Melanocyte of skin (primary cell): ENCODE measurements around the gene PIGT. TPM values are rescaled to one million over a fixed set of nuclear protein-coding genes. Genes with fewer than 3 reads are reported as not detected.

Source experiments
- small RNA-seq, 2 donors: library from RNA; depleted of rRNA; stranded (forward); fragments of <200 nt; gene quantifications; one replicate each; pipeline ENCODE3, GENCODE V24; 2012
- total RNA-seq, 2 donors: library from RNA; depleted of rRNA; stranded (reverse); fragments of >200 nt; gene quantifications; 2 replicates each; pipeline ENCODE4 v1.2.3, GENCODE V29; 2012

Gene PIGT
- 10 to 100 TPM; 39.9 to 46.3 TPM for total RNA-seq

GRCh38 chr20:45415822-45416637, at the start of gene PIGT:
Gene PIGT (plus strand): TSS chr20:45416141. CDS start chr20:45416157, 16 bp downstream.

GRCh38 chr20:45378191-45378590, 37.8 kb upstream of the PIGT start, which contains the start of gene TP53TG5:
Gene TP53TG5 (minus strand): TSS chr20:45378325. CDS start chr20:45378236, 89 bp downstream.

DNA sequence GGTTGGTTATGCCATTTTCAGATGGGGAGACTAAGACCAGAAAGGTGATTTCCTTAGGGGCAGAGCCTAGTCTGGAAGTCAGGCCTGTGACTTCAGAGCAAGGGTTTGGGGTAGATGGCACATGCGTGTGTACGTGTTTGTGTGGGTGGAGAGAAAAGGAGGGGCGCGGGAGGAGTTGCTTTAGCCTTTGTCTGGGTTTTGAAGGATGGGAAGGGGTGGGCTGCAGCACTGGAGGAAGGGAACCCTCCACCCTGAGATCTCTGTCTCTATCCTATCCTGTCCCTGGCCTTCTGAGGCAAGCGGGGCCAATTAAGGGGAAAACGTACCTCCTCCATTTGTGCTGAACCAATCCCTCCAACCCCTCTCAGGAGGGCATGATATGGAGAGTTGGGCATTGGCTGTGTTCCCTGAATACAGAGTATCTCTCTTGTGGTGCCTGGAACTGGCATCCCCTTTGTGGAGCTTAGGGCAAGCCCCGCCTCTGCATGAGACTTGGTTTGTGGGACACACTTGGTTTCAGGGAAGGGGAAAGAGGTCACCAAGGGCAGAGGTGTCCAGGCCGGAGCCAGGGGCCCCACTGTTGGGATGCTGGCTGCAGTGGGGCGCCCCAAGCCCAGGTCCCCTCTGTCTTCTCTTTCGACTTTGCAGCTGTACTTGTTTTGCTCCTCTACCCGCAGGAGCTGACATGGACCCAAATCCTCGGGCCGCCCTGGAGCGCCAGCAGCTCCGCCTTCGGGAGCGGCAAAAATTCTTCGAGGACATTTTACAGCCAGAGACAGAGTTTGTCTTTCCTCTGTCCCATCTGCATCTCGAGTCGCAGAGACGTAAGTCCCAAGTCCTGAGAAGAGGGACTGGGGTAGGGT, 7.9 kb upstream of the PIGT start, which contains the start of gene DBNDD2:
TSS of gene DBNDD2 (plus strand) at position 507 of the 863 bp plus-strand sequence. CDS start at position 686, 179 bp downstream.

DNA sequence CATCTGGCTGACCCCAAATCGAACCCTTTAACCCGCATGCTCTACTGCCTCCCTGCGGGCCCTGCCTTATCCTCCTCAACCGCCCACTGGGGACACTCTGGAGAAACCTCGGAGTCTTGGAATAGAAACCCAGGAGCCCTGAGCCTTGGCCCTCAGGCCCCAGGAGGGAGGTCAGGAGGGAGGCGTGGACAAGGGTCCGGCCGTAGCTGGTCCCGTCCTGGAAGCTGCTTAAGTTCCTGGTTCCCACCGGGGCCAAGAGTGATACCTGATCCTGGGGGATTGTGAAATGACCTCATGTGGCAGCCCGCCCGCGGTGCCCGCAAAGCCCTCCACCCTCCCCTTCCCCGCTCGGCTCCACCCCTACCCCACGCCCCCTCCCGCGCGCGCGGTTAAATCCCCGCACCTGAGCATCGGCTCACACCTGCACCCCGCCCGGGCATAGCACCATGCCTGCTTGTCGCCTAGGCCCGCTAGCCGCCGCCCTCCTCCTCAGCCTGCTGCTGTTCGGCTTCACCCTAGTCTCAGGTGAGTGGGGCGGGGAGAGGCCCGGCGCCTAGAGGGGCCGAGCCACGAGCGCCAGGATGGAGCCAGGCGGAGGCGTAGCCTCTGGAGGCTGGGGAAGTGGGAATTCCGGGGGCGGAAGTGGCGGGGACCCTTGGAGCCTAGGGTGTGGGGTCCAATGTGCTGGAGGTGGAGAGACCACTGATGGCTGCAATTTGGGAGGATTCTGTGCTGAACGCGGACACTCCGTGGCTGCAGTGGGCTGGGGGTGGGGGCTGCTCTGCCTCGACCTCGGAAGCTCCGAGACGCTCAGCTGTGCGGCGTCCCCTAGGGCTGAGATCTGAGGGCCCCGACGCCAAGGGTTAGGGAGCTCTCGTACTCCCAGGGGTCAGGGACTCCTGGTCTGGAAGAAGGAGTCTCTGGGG, 53.7 kb downstream of the PIGT start, which contains the start of gene WFDC2:
TSS of gene WFDC2 (plus strand) at position 418 of the 926 bp plus-strand sequence. CDS start at position 447, 29 bp downstream.

Small RNAs within 50 kb of the gene (small RNA-seq; reads per million reads assigned to genes)
- gene MIR6812 = 0 to 0.17 reads per million in 2 donors

Other genes with a start within 250 kb of the PIGT start
- under 1 TPM in 1 of 2 donors, not detected in 1; 0.69 TPM for gene PI3, start 241.2 kb upstream of the PIGT start, total RNA-seq
- not detected for gene SEMG1, start 209.1 kb upstream of the PIGT start, total RNA-seq
- gene SEMG2, start 194.8 kb upstream of the PIGT start, total RNA-seq = not detected
- not detected for gene SLPI, start 161.6 kb upstream of the PIGT start, total RNA-seq
- not detected for gene RBPJL, start 109.3 kb upstream of the PIGT start, total RNA-seq
- gene MATN4, start 107.8 kb upstream of the PIGT start, total RNA-seq = not detected
- gene SDC4, start 67.7 kb upstream of the PIGT start, total RNA-seq = 1 to 10 TPM; 7.2 to 8.0 TPM
- gene SYS1, start 53.0 kb upstream of the PIGT start, total RNA-seq = 10 to 100 TPM; 16.2 to 21.3 TPM
- not detected for gene TP53TG5, start 37.8 kb upstream of the PIGT start, total RNA-seq
- gene DBNDD2, start 7.9 kb upstream of the PIGT start, total RNA-seq = 10 to 100 TPM in 1 of 2 donors, under 1 TPM in 1; 0.69 to 11.0 TPM
- not detected for gene WFDC2, start 53.6 kb downstream of the PIGT start, total RNA-seq
- gene SPINT3, start 99.5 kb downstream of the PIGT start, total RNA-seq = not detected
- gene WFDC6, start 123.3 kb downstream of the PIGT start, total RNA-seq = not detected
- not detected for gene EPPIN, start 131.3 kb downstream of the PIGT start, total RNA-seq
- not detected for gene WFDC8, start 163.1 kb downstream of the PIGT start, total RNA-seq
- gene WFDC10A, start 213.6 kb downstream of the PIGT start, total RNA-seq = not detected
- not detected for gene WFDC9, start 215.1 kb downstream of the PIGT start, total RNA-seq